Kidney (tissue), 14 donors: ENCODE results near the gene MRPL14. TPM values are rescaled to one million over a fixed set of nuclear protein-coding genes. Genes with fewer than 3 reads are reported as not detected.

ENCODE experiments used
- DNase-seq, 5 donors: peaks; one replicate each; pipeline ENCODE4 v3.0.0-alpha.2; 2013 to 2020
- FAIRE-seq: peaks from 2 replicates; lab custom pipeline; 2012; peaks lifted over from hg19 to GRCh38; lab: Jason Lieb, UNC
- H3K27ac ChIP-seq, 2 donors: one replicate each; pipeline ENCODE4 v1.7.0; 2013; ENCODE audit warnings: low read depth in 2 of 2, low read length in 2 of 2, inconsistent platforms in 1 of 2
- H3K27me3 ChIP-seq: one replicate; pipeline ENCODE4 v1.7.1; 2013; ENCODE audit warnings: low read length, inconsistent platforms; ENCODE audit not compliant: control insufficient read depth, insufficient read depth
- H3K36me3 ChIP-seq, 3 donors: one replicate each; pipeline versions ENCODE4 v1.7.0 to v1.7.1; 2013; ENCODE audit warnings: low read length in 3 of 3, control low read depth in 1 of 3, inconsistent platforms in 1 of 3; ENCODE audit not compliant: insufficient read depth in 3 of 3, control insufficient read depth in 2 of 3
- H3K4me1 ChIP-seq, 3 donors: one replicate each; pipeline versions ENCODE4 v1.7.0 to v1.7.1; 2013; ENCODE audit warnings: low read length in 3 of 3, inconsistent platforms in 1 of 3, low read depth in 1 of 3; ENCODE audit not compliant: control insufficient read depth in 2 of 3, insufficient read depth in 2 of 3
- H3K4me3 ChIP-seq, 3 donors: one replicate each; pipeline versions ENCODE4 v1.7.0 to v1.8.1; 2013; ENCODE audit warnings: low read length in 3 of 3, control low read depth in 1 of 3, inconsistent platforms in 1 of 3
- H3K9ac ChIP-seq, 3 donors: one replicate each; pipeline versions ENCODE4 v1.7.0 to v1.7.1; 2013; ENCODE audit warnings: low read length in 3 of 3, control low read depth in 1 of 3, inconsistent platforms in 1 of 3
- H3K9me3 ChIP-seq, 3 donors: one replicate each; pipeline versions ENCODE4 v1.7.0 to v1.7.1; 2013; ENCODE audit warnings: low read length in 3 of 3, control low read depth in 1 of 3, inconsistent platforms in 1 of 3; ENCODE audit not compliant: control insufficient read depth in 2 of 3, insufficient read depth in 1 of 3
- CTCF ChIP-seq: IDR thresholded peaks from 3 replicates; pipeline ENCODE4 v1.5.1; 2012; ENCODE audit warnings: mild to moderate bottlenecking, moderate library complexity, borderline replicate concordance; ENCODE audit not compliant: insufficient read depth; ENCODE audit errors: extremely low read depth
- intact Hi-C: fragments of 100-400 bp; cut with DNase I; formaldehyde crosslinking; loops from one replicate; pipeline ENCODE4 v1.11.1; 2022
- polyA plus RNA-seq: library from polyadenylated mRNA; stranded (reverse); fragments of 350-450 nt; fragmentation: Illumina TruSeq; extraction: RNeasy Lipid Tissue Mini Kit (QIAGEN cat#74804); gene quantifications from one replicate; pipeline ENCODE4 v1.2.3, GENCODE V29; 2014; ENCODE audit warnings: low read depth, low replicate concordance; ENCODE audit not compliant: insufficient read depth
- total RNA-seq: library from RNA; stranded (reverse); fragmentation: NEBNext Ultra II Directional; extraction: Animal tissue kit (Norgen Biotek cat#: 25700); gene quantifications from one replicate; pipeline ENCODE4 v1.2.1, GENCODE V29; 2021
- donor health status: control.
- donor health status: control.
- donor health status: control.
- donor health status: control.
- donor health status: control.
- donor health status: DM: yes; HTN: yes; CAD: no.
- donor health status: Normal renal cell carcinoma (clear cell type).

The MRPL14 gene
- total and polyA plus RNA-seq, 2 donors from 2014 or later: 27.9 to 71.5 TPM

- H3K4me1 ChIP-seq: no peaks in the 10 kb centered on the region
- H3K27ac ChIP-seq: no peak overlapping the region
- DNase-seq (no peak), FAIRE-seq (no peak)
- intact Hi-C loops: loop anchor here (5.0 kb wide), 1 partner anchor 48 kb away; no protein-coding TSS in a partner anchor
- H3K9me3 ChIP-seq: no peaks in the 10 kb centered on the region
- H3K36me3 ChIP-seq: peaks cover 2 to 20% (median 15%) of the 10 kb centered on the region in 3 donors
- H3K9ac ChIP-seq: no peak overlapping the region
- H3K4me3 ChIP-seq: no peak overlapping the region
- no peak for TF ChIP-seq CTCF
- no peaks in the 10 kb centered on the region for H3K27me3 ChIP-seq
Observed at GRCh38 chr6:44150317-44150917, 23.2 kb upstream of the MRPL14 start.

GRCh38 chr6:44149369-44150012, 22.2 kb upstream of the MRPL14 start:
- Histone ChIP-seq H3K36me3 (peaks cover 2 to 21% (median 15%) of the 10 kb centered on the region in 3 donors), H3K27ac (no peak overlapping the region), H3K4me1 (no peaks in the 10 kb centered on the region), H3K27me3 (no peaks in the 10 kb centered on the region), H3K4me3 (no peak overlapping the region), H3K9me3 (no peaks in the 10 kb centered on the region), H3K9ac (no peak overlapping the region)
- FAIRE-seq: no peak
- no peak for DNase-seq
- intact Hi-C loops: loop anchor here (5.0 kb wide), 1 partner anchor 47 kb away; no protein-coding TSS in a partner anchor
- no peak for TF ChIP-seq CTCF

GRCh38 chr6:44148306-44148705, 21.1 kb upstream of the MRPL14 start:
- intact Hi-C loops: no loop called here
- FAIRE-seq: no peak
- H3K9ac ChIP-seq: no peak overlapping the region
- H3K36me3 ChIP-seq: peaks cover 2 to 27% (median 21%) of the 10 kb centered on the region in 3 donors
- no peak overlapping the region for H3K4me3 ChIP-seq
- no peak for DNase-seq
- no peak overlapping the region for H3K27ac ChIP-seq
- no peaks in the 10 kb centered on the region for H3K4me1 ChIP-seq
- H3K27me3 ChIP-seq: no peaks in the 10 kb centered on the region
- no peaks in the 10 kb centered on the region for H3K9me3 ChIP-seq
- no peak for TF ChIP-seq CTCF
